Colon (tissue), 2 donors: ENCODE results near the gene MCU.
"Not testable (repeated sequence)": the region's sequence is repeated elsewhere in the genome, so short reads cannot be mapped to it uniquely, and the experiment has no call there.

Source experiments
- FAIRE-seq: peaks from 2 replicates; lab custom pipeline; 2012; peaks lifted over from hg19 to GRCh38; lab: Jason Lieb, UNC
- donor health status: control.
- donor health status: control.

The MCU gene

DNA sequence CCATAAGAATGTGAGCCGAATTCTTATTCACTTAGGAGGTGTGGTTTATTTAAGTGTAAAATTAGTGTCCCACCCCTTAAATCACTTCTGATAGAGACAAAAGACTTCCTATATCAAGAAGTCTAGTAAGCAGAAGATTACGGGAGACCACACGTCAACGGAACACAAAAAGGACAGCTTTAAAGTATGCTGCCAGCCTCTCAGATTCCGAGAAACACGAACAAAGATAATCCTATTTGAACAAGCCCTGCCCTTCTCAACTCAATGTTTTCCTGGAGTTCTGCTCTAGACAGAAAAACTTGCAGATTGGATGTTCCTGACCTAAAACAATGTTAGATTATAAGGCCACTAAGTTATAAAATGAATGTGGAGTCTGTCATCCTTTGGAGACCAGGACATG, 4.9 kb upstream of the MCU start:
- no peak for FAIRE-seq

DNA sequence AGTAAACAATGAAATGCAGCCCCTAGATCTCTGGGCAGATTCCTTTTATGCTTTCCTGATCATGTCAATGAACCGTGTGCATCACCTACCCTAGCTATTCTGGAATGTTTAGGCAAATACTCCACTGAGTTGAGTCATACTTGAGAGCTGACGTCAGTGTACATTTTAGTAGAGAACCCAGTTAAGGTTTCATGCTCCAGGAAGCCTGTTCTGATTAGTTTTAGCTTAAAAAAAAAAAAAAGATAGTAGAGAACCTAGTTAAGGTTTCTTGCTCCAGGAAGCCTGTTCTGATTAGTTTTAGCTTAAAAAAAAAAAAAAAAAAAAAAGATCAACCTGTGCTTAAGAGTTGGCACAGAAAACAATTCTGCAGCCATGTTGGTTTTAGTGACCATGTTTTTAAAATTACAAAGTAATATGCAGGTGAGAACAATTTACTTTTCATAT, 3.7 kb upstream of the MCU start:
- no peak for FAIRE-seq

DNA sequence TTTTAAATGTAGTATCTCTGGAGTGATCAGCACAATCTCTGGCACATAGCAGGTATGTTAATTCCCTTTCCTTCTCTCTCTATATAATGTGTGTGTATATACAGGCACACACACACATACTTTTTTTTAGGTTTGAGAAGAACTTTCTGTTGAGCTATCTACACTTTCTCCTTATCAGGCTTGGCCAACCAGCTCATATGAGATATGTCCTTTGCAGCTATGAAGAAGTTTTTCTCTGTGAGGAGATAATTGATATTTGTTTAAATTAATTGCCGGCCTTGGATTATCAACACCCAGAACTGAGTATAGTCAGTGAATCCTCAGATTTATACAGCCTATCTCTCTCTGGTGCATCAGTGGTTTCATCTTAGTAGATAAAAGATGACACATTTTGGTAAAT, 2.3 kb upstream of the MCU start:
- no peak for FAIRE-seq

DNA sequence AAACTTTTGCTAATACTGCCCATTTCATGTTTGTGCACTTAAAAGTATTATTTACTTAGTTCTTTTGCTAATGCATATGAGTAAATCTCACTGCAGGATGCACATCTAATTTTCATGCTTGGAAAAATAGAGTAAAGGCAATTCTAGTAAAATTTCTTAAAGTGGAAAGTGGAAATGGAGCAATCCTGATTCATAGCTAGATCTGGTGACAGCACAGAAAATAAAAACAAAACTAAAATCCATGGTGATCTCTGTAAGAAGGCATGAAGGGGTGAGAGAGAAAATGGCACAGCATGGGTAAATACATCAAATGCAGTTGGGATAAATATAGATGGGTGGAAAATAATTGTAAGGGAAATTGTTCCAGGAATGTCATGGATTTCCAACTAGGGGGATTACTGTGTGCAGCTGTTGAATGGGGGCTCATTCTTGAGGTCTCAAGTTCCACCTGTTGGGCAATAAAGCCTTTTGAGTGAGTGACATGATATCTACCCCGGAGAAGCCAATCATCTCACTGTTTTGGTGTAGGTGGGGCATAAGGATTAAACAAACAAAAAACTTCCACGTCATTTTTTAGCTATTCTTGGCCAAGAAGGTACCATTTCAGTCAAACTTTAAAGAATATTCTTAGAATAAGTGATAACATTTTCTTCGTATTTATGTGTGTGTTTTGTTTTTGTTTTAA, 1.7 kb upstream of the MCU start:
- no peak for FAIRE-seq

DNA sequence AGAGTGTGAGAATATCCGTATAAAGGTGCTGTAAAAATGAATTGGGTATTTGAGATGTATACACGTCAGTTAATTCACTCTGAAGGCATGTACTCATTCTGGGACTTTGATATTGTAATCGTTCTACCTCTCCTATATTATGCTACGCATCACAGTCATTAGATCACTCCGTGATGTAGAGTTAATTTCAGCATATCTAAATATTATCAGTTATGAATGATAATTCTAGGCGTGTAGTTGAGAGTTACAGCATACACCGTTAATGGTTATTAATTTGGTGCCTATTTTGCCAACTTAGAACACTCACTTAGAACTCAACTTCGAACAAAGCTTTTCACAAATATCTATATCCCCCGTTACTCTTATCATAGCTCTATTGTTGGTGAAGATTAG, 477 bp upstream of the MCU start:
- no peak for FAIRE-seq

DNA sequence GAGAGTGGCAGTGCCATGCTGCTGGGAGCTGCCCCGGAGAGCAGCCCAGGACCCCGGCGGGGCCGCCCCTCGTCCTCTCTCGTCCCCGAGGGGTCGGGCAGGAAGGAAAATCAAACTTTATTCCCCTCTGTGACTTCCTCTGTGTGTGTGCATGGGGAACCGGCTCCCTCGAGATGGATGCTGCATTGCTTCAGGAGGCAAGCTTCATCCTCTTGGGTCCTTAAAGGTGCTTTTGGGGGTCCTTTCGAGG, 726 bp downstream of the MCU start:
- no peak for FAIRE-seq

DNA sequence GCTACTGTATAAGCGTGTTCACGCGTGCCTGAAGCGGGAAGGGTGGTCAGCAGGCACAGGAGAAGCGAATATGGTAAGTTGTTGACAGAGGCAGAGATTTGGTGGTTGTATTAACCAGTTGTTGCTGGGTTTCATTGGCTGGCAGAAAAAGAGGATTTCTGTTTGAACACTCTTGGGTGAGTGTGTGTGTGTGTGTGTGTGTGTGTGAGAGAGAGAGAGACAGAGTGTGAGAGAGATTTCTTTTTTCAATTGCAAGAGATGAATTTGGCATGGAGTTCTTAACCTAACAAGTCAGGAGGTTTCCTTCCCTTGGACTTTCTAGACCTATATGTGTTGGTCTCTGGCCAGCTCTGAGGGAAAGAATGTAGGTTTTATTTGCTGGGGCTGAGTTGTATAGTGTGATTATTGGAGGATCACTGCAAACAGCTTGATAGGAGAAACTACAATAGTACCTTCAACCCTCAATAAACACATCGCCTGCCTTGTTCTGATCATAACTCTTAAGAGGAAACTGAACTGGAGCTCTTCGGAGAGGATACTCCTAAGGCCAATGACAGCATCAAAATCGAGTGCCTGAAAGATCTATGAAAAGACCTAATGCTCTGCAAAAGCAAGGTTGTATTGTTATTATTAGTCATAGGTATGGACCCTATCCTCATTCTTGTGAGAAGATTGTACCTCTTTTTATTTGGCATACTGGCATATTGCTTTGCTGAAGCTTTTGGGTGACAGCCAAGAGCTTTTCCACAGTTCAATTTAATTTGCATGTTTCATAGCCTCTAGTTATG, 1.2 kb downstream of the MCU start:
- no peak for FAIRE-seq

DNA sequence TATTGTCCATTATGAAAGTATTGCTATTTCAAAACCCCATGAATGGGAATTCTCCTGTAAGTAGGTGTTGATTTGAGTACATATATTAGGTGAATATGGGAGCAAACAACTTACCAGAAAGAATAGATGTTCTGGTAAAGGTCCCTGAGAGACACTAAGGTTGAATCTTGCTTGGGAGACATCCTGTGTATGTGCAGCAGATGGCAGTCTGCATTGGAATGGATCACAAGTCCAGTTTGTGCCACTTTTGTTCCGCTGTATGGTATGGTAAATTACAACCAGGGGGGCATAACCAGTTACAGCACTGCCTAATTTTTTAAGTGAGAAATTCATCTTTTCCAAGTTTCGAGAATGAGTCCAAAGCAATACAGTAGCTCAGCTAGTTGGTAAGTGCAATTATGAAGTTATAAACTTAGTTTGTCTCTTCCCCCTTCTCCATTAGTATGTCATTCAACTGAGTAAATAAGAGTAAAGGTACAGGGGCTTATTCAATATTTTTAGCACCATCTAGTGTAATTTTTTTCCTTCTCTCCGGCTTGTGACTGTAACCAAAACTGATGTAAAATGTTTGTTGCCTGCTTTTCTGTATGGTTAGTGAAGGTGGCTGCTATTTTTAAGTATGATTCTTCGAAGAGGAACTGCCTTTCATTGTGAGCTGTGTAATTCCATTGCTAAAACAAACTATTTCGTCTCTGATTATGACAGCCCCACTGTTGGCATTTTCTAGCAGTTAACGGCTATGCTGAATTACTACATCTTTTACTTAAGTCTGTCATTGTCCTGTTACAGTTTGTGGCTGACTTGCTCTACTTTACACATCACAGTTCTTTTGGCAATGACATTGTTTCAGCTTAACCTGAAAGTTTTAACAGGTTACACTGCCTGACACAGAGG, 2.8 kb downstream of the MCU start:
- no peak for FAIRE-seq

DNA sequence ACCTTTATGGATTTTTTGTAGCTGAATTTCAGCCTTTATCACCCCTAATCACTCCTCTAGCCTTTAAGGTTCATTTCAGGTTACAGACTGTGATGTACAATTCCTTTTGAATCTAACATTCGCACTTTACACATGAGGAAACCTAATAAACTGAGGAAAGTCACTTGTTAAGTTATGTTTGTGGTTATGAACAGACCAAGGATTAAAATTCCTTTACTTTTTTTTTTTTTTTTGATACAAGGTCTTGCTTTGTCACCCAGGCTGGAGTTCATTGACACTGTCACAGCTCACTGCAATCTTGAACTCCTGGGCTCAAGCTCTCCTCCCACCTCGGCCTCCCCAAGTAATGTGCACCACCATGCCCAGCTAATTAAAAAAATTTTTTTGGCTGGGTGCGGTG, 3.6 kb downstream of the MCU start:
- no peak for FAIRE-seq

DNA sequence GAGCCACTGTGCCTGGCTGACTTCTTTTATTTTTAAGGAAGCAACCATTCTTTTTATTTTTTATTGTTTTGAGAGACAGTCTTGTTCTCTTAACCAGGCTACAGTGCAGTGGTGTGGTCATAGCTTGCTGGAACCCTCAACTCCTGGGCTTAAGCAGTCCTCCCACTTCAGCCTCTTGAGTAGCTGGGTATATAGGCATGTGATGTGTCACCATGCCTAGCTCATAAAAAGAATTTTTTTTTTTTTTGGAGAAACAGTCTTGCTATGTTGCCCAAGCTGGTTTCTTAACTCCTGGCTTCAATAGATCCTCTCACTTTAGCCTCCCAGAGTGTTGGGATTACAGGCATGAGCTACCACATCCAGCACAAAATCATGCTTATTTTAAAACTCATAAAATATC, 5.8 kb downstream of the MCU start:
- FAIRE-seq: no peak

DNA sequence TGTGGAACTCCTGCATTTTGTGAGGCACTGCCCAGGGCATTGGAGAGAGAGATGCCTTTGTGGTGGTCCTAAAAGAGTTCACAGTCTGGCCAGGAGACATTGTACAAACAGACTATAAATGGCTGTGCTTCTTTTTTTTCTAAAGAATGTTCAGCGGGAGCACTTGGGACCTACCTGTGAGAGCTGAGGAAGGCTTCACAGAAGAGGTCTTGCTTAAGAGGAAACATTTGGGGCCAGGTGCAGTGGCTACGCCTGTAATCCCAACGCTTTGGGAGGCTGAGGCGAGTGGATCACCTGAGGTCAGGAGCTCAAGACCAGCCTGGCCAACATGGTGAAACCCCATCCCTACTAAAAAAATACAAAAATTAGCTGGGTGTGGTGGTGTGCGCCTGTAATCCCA, 10.5 kb downstream of the MCU start:
- FAIRE-seq: not testable (repeated sequence)

DNA sequence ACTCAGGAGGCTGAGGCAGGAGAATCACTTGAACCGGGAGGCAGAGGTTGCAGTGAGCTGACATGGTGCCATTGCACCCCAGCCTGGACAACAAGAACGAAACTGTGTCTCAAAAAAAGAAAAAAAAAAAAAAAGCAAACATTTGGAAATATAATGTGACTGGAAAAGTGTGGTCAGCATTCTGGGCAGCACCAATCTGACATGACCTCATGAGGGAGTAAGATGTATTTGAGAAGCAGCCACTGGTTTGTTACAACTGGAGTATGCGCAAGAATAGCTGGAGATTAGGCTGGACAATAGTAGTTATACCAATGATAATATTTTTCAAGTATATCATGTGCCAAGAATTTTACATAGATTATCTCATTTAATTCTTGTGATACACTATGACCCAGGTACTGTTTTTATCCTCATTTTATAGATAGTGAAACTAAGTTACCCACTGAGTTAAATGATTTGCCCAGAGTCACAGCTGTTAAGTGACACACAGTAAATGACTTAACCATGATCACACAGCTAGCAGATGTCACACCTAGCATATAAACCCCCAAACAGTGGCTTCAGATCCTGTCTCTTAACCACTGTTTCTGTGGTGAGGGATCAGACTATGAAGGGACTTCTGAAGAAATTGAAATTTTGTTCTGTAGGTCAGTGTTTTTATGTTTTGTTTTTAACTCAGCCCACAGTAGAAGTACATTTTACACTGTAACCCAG, 11.1 kb downstream of the MCU start:
- no peak for FAIRE-seq

DNA sequence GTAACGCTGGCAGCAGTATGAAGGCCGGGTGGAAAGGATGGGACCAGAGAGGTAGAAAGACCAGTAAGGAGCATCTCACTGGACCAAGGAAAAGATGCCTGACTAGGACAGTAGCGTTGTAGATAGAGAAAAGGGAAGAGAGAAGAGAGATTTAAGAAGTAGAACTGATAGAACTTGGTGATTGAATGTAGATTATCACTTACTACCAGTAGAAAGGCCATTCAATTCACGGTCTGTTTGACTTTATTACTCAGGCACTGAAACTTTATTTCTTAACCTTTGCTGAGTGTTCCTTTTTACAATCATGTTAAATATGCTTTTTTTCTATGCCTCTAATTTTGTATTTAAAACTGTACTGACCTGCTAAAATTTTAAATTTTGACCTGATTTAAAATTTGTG, 12.2 kb downstream of the MCU start:
- no peak for FAIRE-seq

DNA sequence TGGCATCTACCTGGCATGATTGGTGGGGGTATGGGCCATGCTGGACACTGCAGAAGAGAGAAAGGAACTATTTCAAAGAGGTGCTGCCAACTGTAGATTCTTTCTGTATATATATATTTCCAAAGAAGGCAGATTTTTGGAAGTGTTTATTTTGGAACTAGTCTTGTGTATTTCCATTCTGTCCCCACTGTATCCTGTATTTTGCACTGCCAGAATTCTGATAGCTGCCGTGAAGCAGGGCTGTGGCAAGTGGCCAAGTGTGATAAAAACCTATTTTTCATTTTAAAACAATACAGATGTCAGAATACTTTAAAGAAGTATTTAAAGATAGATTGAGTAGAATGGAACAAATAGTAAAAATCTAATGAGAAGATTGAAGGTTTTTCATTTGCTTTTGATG, 17.1 kb downstream of the MCU start:
- no peak for FAIRE-seq

DNA sequence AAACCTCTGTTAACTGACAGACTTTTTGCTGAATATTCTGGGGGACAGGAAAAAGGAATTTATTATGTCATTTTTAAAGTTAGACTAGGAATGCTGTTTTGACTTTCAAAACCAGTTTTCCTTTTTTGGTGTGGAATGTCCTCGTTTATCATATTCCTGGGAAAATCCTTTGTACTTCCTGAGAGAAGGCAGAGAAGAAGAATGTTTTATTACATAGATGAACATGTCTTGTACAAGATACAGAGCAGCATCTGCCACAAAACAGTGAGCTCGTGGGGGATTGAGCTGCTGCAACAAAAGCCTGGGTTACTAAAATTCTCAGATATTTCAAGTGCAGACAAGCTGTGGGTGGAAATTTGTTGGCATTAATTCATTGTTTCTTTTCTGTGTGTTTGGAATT, 20.2 kb downstream of the MCU start:
- no peak for FAIRE-seq

DNA sequence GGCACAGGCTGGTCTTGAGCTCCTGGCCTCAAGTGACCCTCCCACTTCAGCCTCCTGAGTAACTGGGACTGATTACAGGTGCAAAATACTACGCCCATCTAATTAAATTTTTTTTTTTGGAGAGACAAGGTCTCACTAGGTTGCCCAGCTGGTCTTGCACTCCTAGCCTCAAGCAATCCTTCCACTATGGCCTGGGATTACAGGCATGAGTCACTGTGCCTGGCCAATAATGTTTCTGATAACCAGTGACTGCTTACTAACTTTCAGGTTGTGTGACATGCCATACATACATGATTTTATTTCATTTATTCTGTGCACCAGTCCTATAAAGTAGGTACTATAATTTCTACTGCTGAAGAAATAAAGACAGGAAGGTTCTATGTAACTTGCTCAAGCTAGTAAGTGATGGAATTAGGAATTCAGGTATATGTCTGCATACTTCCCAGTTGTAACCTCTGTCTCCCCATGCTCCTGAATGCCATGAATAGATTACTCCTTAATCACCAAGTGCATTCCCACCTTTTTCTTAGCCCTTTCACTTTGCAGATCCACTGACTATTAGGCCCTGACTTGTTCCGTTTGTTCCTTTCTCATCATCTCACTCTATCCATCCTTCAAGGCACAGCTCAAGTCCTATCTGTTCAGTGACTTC, 28.1 kb downstream of the MCU start:
- no peak for FAIRE-seq

DNA sequence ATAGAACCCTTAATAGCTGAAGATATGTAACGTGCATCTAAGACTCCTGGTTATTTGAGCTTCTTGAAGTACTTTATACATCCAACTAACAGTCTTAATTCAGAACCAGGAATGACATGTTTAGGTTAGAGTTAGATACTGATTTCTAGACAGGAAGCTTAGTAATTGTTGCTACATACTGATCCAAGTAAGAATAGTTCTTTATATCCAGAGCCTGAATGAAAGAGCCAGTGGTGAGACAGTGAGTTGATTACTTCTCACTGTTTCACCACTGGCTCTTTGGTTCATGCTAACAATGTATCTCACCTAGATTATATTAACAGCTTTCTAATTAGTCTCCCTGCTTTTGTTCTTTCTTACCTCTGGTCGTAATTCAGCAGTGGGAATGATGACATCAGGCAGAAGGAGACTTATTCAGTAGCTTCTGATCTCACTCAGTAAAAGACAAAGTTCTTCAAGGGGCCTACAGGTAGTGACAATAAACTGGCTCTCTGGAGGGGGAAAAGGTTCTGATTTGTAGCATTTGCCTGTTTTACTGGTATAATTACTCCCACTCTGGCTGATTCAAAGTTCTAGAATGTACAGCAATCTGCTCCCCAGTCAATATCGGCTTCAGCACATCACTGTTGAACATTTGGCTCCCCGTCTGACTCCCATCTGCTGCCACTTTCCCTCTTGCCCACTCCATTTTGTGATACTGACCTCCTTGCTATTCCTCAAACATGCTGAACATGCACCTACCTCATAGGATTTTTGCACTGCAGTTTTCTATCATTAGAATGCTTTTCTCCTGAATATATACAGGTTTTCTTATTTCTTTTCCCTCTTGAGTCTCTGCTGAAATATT, 29.1 kb downstream of the MCU start:
- no peak for FAIRE-seq

DNA sequence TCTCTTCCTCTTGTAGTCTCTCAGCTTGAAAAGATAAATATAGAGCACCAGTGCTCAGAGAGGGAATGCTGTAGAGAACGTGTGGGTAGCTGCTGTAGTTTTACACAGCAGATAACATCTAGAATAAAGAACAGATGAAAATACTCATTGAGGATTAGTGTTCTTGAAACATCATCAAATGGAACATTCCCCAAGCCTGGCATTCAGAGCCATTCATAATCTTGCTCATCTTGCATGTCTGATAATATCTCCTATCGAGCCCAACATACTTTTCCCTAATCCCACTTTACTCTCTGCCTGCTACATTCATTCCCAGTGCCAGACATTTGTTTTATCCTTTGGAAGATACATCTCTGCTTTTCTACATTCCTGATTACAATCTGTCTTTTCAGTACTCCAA, 35.2 kb downstream of the MCU start:
- no peak for FAIRE-seq

DNA sequence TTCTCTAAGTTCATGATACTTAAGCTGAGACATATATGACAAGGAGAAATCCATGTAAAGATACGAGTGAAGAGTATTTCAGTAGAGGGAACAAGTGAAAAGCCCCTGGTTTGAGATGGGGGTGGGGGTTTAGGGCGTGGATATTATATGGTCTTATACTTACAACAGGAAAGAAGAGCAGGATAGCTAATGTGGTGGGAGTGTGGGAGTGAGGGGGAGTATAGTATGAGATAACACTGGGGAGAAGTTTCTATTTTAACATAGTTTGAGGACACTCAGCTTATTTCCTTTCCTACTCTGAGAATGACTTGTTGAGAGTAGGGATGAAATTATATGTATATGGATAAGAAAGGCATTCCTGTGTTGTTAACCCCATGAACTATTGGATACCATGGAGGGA, 36.5 kb downstream of the MCU start:
- FAIRE-seq: no peak

DNA sequence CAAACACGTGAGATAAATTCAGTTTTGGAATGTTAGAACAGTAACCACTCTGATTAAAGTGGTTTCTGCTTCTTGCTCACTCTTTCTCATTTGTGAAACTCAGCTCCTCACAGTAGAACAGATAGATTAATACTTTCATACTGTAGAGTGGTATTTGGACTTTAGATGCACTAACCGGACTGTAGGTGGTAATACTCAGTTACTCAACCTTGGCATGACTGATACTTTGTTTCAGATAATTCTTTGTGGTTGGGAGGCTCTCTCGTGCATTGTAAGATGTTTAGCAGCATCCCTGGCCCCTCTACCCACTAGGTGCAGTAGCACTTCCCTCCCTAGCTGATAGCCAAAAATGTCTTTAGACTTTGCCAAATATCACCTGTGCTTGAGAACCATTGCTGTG, 37.6 kb downstream of the MCU start:
- no peak for FAIRE-seq

DNA sequence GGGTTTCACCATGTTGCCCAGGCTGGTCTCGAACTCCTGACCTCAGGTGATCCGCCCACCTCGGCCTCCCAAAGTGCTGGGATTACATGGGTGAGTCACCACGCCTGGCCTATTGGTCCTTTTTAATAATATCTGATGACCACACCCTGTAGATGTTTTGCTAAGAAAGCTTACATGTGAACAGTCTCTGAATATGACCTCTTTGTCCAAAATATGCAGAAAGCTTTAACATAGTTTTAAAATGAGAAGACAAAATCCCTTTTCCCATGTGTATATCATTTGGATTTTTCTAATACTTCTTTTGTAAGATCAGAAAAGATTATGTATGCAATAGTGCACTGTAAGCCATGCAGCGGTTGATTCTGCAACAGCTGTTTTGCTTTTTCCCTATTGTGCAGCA, 38.5 kb downstream of the MCU start:
- FAIRE-seq: no peak
